Measurements from ENCODE around the gene GHRHR.

The GHRHR gene

GRCh38 chr7:30929686-30930085, 34.1 kb upstream of the GHRHR start:
- no peaks in the 10 kb centered on the region for H3K27me3 ChIP-seq (replicated peaks; ENCODE audit: insufficient read depth, low read length)
- no peak overlapping the region for H3K9ac ChIP-seq (ENCODE audit: low read length)
- H3K4me2 ChIP-seq (ENCODE audit: low read depth, low read length): no peak overlapping the region
- no peaks in the 10 kb centered on the region for H3K4me1 ChIP-seq (ENCODE audit: low read length)
- H4K20me1 ChIP-seq (ENCODE audit: insufficient read depth, low read length): no peaks in the 10 kb centered on the region
- H3K9me3 ChIP-seq (replicated peaks; ENCODE audit: insufficient read depth, low read length): no peaks in the 10 kb centered on the region
- no peaks in the 10 kb centered on the region for H3F3A ChIP-seq (ENCODE audit: insufficient read depth, low read length)
- H3K27ac ChIP-seq (ENCODE audit: low read length): no peak overlapping the region
- no peak overlapping the region for H3K4me3 ChIP-seq (ENCODE audit: low read length)
- DNase-seq: no peak
- no peak overlapping the region for H2AFZ ChIP-seq (ENCODE audit: low read length)
- TF ChIP-seq EZH2 (optimal IDR thresholded peaks at IDR 0.05; ENCODE audit: low read depth, low read length) (no peak), CTCF (IDR thresholded peaks at IDR 0.05; ENCODE audit: low read length) (no peak), EZH2phosphoT487 (IDR thresholded peaks at IDR 0.05; ENCODE audit: low read length) (no peak)
- no peaks in the 10 kb centered on the region for H3K36me3 ChIP-seq (replicated peaks; ENCODE audit: insufficient read depth, low read length)
- no peaks in the 10 kb centered on the region for H3K9me2 ChIP-seq (replicated peaks; ENCODE audit: insufficient read depth, low read length)
- no peaks in the 10 kb centered on the region for H3K79me2 ChIP-seq (ENCODE audit: low read length)

- H2AFZ ChIP-seq (ENCODE audit: low read length): no peak overlapping the region
- no peaks in the 10 kb centered on the region for H3K79me2 ChIP-seq (ENCODE audit: low read length)
- H3K4me3 ChIP-seq (ENCODE audit: low read length): no peak overlapping the region
- no peaks in the 10 kb centered on the region for H3K9me2 ChIP-seq (replicated peaks; ENCODE audit: insufficient read depth, low read length)
- H4K20me1 ChIP-seq (ENCODE audit: insufficient read depth, low read length): no peaks in the 10 kb centered on the region
- H3K27me3 ChIP-seq (replicated peaks; ENCODE audit: insufficient read depth, low read length): no peaks in the 10 kb centered on the region
- H3K4me2 ChIP-seq (ENCODE audit: low read depth, low read length): no peak overlapping the region
- no peaks in the 10 kb centered on the region for H3F3A ChIP-seq (ENCODE audit: insufficient read depth, low read length)
- no peaks in the 10 kb centered on the region for H3K9me3 ChIP-seq (replicated peaks; ENCODE audit: insufficient read depth, low read length)
- DNase-seq: no peak
- no peaks in the 10 kb centered on the region for H3K36me3 ChIP-seq (replicated peaks; ENCODE audit: insufficient read depth, low read length)
- H3K4me1 ChIP-seq (ENCODE audit: low read length): no peaks in the 10 kb centered on the region
- H3K27ac ChIP-seq (ENCODE audit: low read length): no peak overlapping the region
- no peak for TF ChIP-seq EZH2 (optimal IDR thresholded peaks at IDR 0.05; ENCODE audit: low read depth, low read length)
- TF ChIP-seq EZH2phosphoT487 (IDR thresholded peaks at IDR 0.05; ENCODE audit: low read length): no peak
- TF ChIP-seq CTCF (IDR thresholded peaks at IDR 0.05; ENCODE audit: low read length): no peak
- H3K9ac ChIP-seq (ENCODE audit: low read length): no peak overlapping the region
These were observed 33.1 kb upstream of the GHRHR start for GRCh38 chr7:30930621-30931020.

GRCh38 chr7:30931161-30931928, 32.4 kb upstream of the GHRHR start:
- no peak for DNase-seq
- H3K27ac ChIP-seq (ENCODE audit: low read length): no peak overlapping the region
- no peaks in the 10 kb centered on the region for H3K79me2 ChIP-seq (ENCODE audit: low read length)
- no peaks in the 10 kb centered on the region for H3K36me3 ChIP-seq (replicated peaks; ENCODE audit: insufficient read depth, low read length)
- no peaks in the 10 kb centered on the region for H4K20me1 ChIP-seq (ENCODE audit: insufficient read depth, low read length)
- no peak overlapping the region for H3K4me2 ChIP-seq (ENCODE audit: low read depth, low read length)
- H3F3A ChIP-seq (ENCODE audit: insufficient read depth, low read length): no peaks in the 10 kb centered on the region
- no peak overlapping the region for H3K9ac ChIP-seq (ENCODE audit: low read length)
- H3K9me3 ChIP-seq (replicated peaks; ENCODE audit: insufficient read depth, low read length): no peaks in the 10 kb centered on the region
- TF ChIP-seq CTCF (IDR thresholded peaks at IDR 0.05; ENCODE audit: low read length) (no peak), EZH2phosphoT487 (IDR thresholded peaks at IDR 0.05; ENCODE audit: low read length) (no peak), EZH2 (optimal IDR thresholded peaks at IDR 0.05; ENCODE audit: low read depth, low read length) (no peak)
- H3K4me1 ChIP-seq (ENCODE audit: low read length): no peaks in the 10 kb centered on the region
- no peaks in the 10 kb centered on the region for H3K9me2 ChIP-seq (replicated peaks; ENCODE audit: insufficient read depth, low read length)
- H3K4me3 ChIP-seq (ENCODE audit: low read length): no peak overlapping the region
- no peak overlapping the region for H2AFZ ChIP-seq (ENCODE audit: low read length)
- no peaks in the 10 kb centered on the region for H3K27me3 ChIP-seq (replicated peaks; ENCODE audit: insufficient read depth, low read length)
